NCI-H1436 treated with DMSO at 0.1 percent for 48 hours (cell line): Measurements from ENCODE around the gene TSC22D2.
"Not testable (repeated sequence)": the region's sequence is repeated elsewhere in the genome, so short reads cannot be mapped to it uniquely, and the experiment has no call there.

Source experiments
- DNase-seq: peaks from one replicate; lab custom pipeline; 2025; lab: John Stamatoyannopoulos, UW

Gene TSC22D2

DNA sequence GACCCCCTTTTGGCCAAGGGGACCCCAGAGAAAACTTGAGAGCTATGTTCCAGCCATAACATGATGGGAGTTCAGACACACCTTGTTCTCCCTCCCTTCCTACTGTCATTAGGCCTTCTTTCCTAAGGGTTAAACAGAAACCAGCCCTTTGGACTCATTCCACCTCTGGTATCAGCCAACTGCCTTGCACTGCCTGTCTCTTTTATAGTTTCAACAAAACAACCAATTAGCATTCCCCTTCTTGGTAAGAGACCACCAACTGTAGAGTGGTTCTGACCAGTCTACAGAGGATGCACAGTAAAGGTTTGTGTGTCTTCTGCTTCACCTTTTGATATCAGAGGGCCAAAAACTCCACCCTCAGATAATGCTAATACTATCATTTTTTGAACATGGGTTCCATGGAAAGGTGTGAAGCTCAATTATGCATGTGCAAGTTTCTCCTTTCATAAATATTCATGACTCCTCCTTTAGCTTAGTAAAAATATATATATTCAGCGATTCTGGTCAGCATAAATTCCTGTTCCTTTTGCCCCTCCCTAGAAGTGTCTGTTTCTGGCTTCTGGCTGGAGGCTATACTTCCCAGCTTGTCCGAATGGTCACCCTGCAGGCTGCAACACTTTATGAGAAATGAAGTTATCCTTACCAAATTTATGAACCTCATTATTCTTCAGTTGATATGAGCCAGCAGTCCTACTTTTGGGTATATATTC is 82.3 kb downstream of the TSC22D2 start:
- DNase-seq: no peak

DNA sequence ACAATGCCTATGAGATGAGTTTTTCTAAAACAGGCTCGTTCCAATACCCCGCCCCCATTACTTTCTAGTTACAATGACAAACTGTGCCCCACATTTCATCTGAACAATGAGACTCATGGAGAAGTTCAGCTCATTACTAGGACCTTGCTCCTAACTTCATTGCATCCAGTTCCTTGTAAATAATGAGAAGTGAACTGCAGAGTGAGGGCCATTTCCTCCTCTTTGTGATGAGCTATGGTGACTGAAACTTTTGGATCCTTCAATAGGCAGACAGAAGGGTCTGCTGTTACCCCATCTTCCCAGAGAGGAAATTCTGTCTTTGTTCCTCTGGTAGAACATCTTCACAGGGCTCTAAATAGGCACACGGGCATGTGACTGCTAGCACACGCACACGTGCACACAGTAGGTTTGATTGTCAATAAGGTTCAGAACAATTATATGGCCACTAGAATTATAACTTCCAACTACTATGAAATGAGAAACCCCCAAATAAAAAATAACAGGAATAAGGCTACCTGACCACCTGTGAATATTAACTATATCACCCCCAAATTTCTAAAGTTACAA is 86.4 kb downstream of the TSC22D2 start:
- DNase-seq: no peak

DNA sequence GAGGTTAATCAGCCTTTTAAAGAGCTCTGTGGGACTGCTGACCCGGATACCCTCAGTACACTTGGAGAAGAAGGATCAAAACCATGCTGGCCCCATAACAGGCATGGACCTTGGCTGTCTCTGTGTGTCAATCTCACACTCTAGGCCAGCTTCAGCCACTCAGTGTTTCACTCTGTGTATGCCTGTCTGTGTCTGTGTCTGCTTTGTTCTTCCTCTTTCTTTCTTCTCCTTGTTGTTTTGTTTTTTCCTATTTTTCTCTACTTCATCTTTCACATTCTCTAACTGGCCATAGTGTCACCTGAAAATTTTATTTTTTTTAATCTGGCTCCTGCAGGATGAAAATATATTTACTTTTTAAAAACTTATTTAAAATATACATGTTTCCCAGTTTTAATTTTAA is 87.1 kb downstream of the TSC22D2 start:
- DNase-seq: no peak

DNA sequence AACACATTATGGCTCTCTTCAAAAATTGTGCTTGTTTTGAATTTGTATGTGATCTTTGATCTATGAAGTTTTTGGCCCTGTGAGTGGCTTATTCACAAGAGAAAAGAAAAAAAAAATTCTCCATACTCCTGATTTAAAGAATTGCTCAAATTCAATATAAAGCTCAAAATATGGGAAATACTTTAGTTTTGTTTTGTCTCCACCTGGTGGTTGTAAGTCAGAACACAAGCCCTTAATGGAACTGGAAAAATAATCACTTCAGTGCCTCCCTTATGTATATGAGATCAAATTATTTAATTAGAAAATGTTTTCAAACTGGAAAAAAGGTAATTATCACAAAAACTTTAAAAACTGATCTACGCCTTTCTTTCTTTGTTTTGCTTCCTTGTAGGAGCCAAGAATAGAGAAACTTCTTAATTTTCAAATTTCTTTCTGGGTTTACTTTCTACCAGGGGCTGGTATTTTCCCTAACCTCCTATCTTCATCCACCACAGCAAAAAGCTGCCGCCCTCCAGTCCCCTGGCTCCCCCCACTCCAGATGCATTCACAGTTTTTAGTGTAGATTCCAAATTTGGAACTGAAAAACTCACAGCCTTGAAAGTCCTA is 87.6 kb downstream of the TSC22D2 start:
- peak; percentile 4 for DNase-seq

DNA sequence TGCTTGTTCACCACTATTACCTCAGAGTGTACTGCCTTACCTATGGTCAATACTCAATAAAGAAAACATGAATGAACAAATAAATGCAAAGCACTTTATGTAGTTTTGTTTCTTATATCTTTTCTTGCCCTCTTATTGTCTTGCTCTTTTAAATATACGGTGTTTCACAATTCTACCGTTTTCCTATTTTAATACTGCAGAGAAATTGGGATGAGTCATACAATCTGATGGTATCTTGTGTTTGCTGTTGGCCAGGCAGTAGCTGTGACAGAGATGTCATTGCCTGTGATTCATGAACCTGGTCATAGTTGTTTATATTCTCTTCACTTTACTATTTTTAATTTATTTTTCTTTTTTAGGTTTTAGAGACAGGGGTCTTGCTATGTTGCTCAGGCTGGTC is 89.9 kb downstream of the TSC22D2 start:
- no peak for DNase-seq

DNA sequence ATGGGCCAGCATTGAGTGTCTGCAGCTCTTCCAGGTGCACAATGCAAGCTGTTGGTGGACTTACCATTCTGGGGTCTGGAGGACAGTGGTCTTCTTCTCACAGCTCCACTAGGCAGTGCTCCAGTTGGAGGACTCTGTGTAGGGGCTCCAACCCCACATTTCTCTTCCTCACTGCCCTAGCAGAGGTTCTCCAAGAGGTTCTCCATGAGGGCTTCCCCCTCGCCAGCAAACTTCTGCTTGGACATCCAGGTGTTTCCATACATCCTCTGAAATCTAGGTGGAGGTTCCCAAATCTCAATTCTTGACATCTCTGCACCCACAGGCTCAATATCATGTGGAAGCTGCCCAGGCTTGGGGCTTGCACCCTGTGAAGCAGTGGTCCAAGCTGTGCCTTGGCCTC is 92.9 kb downstream of the TSC22D2 start:
- DNase-seq: not testable (repeated sequence)

DNA sequence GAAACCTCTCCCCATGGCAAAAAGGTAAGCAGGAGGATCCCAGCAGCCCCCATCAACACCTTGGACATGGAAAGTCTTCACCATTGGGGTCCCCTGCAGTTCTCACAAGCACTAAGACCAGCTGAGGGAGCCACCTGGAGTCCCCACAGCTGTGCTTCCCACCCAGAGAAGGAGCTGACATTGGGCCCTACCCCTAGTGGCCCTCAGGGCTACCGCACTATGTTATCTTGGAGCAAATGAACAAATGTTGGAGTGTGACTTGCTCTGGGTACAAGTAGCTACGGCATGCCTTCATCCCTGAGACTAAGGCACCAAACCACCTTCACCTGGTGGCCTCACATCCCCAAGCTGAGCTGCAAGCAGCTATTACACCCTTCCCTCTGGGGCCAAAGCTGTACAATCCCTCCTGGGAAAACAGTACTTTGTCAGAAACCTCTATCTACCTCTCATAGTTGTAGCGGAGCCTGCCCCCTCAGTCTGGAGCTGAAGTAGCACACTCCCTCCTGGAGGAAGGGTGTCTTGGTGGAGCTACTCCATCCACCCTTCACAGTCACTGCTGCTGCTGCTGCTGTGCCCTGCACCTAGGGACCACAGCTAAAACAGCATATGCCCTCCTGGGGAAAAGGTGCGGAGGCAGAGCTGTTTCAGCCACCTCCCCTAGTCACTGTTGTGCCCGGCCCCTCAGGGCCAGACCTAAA is 95.5 kb downstream of the TSC22D2 start:
- DNase-seq: no peak

DNA sequence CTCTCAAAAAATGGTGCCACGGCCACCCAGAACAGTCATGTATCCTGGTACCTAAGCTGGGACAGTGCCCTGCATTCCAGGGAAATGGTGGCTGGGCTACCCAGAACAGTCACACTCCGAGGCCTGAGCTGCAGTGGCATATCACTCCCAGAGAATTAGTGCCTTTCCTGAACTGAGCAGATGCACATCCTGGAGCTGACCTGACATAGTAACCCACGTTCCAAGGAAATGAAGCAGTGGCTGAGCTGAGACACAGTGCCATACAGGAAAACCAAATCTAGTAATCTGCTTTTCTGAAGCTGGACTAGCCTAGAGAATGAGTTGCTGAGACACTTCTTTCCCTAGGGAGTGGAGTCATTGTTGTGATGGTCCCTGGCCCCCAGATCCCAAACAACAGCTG is 96.4 kb downstream of the TSC22D2 start:
- no peak for DNase-seq

DNA sequence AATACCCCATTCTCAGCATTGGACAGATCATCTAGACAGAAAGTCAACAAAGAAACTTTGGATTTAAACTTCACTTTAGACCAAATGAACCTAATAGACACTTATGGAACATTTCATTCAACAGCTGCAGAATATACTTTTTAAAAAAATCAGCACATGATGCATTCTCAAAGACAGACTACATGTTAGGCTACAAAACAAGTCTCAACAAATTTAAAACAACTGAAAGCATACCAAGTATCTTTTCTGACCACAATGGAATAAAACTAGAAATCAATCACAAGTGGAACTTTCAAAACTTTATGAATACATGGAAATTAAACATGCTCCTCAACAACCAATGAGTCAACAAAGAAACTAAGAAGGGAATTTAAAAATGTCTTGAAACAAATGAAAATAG is 100.3 kb downstream of the TSC22D2 start:
- DNase-seq: no peak

DNA sequence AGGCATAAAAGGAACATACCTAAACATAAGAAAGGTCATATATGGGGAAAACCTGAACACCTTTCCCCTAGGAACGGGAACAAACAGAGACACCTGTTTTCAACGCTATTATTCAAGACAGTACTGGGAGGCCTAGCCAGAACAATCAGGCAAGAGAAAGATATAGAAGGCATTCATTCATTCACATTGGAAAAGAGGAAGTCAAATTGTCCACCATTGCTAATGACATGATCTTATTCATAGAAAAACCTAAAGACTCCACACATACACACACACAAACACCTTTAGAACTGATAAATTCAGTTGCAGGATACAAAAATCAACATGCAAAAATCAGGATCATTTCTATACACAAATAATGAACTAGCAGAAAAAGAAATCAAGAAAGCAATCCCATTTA is 101.7 kb downstream of the TSC22D2 start:
- DNase-seq: no peak

DNA sequence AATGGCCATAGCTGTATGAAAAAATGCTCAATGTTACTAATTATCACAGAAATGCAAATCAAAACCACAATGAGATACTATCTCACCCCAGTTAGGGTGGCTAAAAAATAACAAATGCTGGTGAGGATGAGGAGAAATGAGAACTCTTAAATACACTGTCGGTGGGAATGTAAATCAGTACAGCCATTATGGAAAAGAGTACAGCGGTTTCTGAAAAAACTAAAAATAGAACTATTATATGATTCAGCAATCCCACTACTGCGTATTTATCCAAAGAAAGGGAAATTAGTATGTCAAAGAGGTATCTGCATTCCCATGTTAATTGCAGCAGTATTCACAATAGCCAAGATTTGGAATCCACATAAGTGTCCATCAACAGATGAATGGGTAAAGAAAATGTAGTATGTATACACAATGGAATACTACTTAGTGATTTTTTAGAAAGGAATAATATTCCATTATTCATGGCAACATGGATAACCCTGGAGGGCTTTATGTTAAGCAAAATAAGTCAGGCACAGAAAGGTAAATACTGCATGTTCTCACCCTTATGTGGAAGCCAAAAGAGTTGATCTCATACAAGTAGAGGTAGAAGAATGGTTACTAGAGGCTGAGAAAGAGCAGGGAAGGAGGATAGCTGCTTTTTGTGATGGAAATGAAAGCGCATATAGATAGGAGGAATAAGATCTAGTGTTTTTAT is 103.2 kb downstream of the TSC22D2 start:
- no peak for DNase-seq

DNA sequence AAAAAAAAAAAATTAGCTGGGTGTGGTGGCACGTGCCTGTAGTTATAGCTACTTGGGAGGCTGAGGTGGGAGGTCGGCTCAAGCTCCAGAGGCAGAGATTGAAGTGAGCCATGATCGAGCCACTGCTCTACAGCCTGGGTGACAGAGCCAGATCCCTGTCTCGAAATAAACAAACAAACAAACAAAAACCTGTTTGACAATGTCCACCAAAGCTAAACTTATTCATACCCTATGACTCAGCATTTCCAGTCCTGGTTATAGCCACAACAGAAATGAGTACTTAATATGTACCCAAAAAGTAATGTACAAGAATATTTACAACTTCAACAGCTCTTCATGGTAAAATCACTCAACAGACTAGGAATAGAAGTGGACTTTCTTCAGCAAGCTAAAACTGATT is 107.1 kb downstream of the TSC22D2 start:
- DNase-seq: no peak
